Measurements from ENCODE around the gene GRAP2.

Gene GRAP2

DNA sequence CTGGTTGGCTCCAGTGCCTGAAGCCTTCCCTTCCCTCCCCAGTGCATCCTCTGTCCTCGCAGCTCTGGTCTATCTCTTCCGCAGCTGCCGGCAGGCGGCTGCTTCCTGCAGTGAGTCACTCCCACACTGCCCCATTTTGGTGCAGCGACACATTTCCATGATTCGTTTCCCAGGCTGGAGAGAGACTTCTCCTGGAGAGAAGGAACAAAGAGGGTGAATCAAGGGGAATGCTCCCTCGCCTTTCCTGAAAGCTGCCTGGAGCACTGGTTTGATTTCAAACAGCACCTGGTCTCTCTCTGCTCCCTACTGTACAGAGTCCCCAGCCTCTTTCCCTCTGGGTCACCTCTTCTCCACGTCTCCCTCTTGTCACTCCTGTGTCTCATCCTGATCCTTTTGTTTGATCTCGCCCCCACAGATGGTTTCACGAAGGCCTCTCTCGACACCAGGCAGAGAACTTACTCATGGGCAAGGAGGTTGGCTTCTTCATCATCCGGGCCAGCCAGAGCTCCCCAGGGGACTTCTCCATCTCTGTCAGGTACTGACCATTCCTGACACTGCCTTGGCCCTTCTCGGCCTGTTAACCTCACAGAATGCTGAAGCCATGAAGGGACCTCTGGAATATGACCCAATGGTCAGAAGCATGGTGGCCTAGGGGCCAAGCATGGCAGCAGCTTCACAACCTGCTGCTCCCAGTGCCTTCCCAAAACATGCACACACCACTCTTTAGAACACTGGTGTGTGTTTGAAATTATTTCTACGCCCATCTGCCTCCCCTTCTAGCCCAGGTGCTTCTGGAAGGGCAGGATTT lies 59.0 kb downstream of the GRAP2 start, which contains the start of gene TMA7B:
Gene TMA7B (plus strand): TSS at position 758 of the 808 bp plus-strand sequence. CDS start 3,978 bp downstream, outside the sequence.
- no peak within 1 kb of the TSS; the same call in 1 of the 2 replicates for H3K4me3 ChIP-seq (ENCODE audit: low read depth, low read length)
- CTCF ChIA-PET, result interaction anchor here (1.0 to 1.7 kb wide), 3 partner anchors 9 to 64 kb away, joined by 3 to 4 read pairs (median 3); no protein-coding TSS in a partner anchor
- DNase-seq (ENCODE audit: low read depth, low spot score), result no peak
- POLR2A ChIA-PET, result no interaction called here
- TF ChIP-seq, protein P1, sequence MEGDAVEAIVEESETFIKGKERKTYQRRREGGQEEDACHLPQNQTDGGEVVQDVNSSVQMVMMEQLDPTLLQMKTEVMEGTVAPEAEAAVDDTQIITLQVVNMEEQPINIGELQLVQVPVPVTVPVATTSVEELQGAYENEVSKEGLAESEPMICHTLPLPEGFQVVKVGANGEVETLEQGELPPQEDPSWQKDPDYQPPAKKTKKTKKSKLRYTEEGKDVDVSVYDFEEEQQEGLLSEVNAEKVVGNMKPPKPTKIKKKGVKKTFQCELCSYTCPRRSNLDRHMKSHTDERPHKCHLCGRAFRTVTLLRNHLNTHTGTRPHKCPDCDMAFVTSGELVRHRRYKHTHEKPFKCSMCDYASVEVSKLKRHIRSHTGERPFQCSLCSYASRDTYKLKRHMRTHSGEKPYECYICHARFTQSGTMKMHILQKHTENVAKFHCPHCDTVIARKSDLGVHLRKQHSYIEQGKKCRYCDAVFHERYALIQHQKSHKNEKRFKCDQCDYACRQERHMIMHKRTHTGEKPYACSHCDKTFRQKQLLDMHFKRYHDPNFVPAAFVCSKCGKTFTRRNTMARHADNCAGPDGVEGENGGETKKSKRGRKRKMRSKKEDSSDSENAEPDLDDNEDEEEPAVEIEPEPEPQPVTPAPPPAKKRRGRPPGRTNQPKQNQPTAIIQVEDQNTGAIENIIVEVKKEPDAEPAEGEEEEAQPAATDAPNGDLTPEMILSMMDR (IDR thresholded peaks at IDR 0.05; ENCODE audit: insufficient read depth, low read length, missing control alignments), result peak; percentile 45

DNA sequence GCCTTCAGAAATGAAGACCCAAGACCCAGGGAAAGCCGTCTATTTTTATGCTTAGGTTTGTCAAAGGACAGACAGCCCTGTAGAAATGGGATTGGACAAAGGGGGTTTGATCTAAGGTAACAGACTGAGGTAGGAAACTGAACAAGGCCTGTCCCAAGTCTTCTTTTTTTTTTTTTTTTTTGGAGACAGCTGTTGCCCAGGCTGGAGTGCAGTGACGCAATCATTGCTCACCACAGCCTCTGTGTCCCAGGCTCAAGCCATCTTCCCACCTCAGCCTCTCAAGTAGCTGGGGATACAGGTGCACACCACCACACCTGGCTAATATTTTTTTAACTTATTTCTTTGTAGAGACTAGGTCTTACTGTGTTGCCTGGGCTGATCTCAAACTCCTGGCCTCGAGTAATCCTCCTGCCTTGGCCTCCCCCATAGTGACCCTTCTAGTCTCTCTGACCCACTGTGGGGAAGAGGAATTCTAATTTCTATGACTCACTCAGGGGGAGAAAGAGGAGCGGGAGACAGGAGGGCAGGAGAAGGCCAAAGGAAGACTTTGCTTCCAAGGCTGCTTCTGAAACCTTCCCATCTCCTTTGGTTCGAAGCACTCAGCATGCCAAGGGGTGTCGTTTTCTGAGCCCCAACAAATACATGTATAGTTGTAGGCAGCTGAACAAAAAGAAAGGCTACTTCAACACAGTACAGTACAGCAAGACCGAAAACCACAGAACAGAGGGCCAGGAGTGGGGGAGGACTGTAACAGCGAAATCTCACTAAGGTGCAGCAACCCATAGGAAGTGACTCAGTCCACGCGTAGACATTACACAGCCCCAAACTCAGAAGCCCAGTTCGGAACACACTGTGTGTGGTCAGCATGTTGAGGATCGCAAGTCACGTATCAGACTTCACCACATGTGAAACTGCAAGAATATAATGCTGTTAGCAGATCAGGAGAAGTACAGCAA lies 60.2 kb downstream of the GRAP2 start:
- H3K4me3 ChIP-seq (ENCODE audit: low read depth, low read length), result no peak overlapping the region; the same call in 1 of the 2 replicates
- CTCF ChIA-PET, result interaction anchor here (1.5 to 1.7 kb wide), 2 partner anchors 10 to 63 kb away, joined by 3 to 4 read pairs; no protein-coding TSS in a partner anchor
- POLR2A ChIA-PET, result no interaction called here
- TF ChIP-seq, protein P1 (IDR thresholded peaks at IDR 0.05; ENCODE audit: insufficient read depth, low read length, missing control alignments), result no peak
- DNase-seq (ENCODE audit: low read depth, low spot score), result peak; percentile 84

DNA sequence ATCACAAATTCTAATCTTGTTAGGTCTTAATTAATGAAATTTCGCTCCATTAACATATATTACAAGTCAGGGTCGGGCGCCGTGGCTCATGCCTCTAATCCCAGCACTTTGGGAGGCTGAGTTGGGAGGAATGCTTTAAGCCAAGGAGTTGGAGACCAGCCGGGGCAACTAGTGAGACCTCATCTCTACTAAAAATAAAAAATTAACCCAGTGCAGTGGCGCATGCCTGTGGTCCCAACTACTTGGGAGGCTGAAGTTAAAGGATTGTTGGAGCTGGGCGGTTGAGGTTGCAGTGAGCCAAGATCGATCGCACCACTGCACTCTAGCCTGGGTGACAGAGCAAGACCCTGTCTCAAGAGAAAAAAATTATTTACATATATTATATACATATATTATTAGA lies 61.2 kb downstream of the GRAP2 start:
- no peak overlapping the region for H3K4me3 ChIP-seq (ENCODE audit: low read depth, low read length)
- ChIA-PET CTCF (interaction anchor here (0.9 to 1.1 kb wide), 2 partner anchors 63 to 433 kb away, joined by 3 read pairs; no protein-coding TSS in a partner anchor), POLR2A (no interaction called here)
- TF ChIP-seq, protein P1 (IDR thresholded peaks at IDR 0.05; ENCODE audit: insufficient read depth, low read length, missing control alignments), result no peak
- DNase-seq (ENCODE audit: low read depth, low spot score), result no peak

DNA sequence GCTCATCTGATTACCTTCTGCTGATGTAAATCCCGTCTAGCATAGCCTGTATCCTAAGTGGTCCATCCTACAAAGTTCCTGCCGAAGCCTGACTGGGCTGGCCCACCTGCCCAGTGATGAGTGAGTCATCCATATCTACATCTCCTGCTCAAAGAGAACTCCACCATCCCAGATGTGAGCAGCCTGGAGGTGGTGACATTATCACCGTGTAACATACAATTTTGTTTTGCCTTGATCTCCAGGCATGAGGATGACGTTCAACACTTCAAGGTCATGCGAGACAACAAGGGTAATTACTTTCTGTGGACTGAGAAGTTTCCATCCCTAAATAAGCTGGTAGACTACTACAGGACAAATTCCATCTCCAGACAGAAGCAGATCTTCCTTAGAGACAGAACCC lies 64.9 kb downstream of the GRAP2 start:
- CTCF ChIA-PET, result interaction anchor here (1.5 to 2.0 kb wide), 2 partner anchors 59 to 432 kb away, joined by 5 to 12 read pairs; no protein-coding TSS in a partner anchor
- POLR2A ChIA-PET, result no interaction called here

DNA sequence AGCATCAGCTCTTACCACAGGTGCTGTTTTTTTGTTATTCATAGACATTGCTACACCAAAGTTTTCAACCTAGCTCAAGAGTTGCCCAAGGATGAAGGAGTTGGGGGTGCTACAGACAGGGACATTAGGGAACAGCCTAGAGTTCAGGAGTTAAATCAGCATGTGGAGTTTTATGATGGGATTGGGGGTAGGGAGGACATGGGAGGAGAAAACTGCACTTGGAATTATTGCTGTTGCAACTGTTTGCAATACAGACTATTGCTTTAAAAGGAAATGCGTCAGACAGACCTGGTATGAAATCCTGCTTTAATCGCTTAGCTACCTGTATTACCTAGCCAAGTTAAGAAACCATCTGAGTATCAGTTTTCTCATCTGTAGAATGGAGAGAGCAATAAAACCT lies 65.6 kb downstream of the GRAP2 start:
- POLR2A ChIA-PET, result no interaction called here
- TF ChIP-seq, protein P1 (IDR thresholded peaks at IDR 0.05; ENCODE audit: insufficient read depth, low read length, missing control alignments), result no peak

More for the DNA sequence above, 64.9 kb downstream of the GRAP2 start:
- H3K4me3 ChIP-seq (ENCODE audit: low read depth, low read length), result no peak overlapping the region
- TF ChIP-seq, protein P1 (IDR thresholded peaks at IDR 0.05; ENCODE audit: insufficient read depth, low read length, missing control alignments), result no peak
- no peak for DNase-seq (ENCODE audit: low read depth, low spot score)

More for the DNA sequence above, 65.6 kb downstream of the GRAP2 start:
- DNase-seq (ENCODE audit: low read depth, low spot score), result no peak
- no peak overlapping the region for H3K4me3 ChIP-seq (ENCODE audit: low read depth, low read length)
- CTCF ChIA-PET, result no interaction called here
